Measurements from ENCODE around the gene GLRX.

- no peak for TF ChIP-seq SP1 (IDR thresholded peaks at IDR 0.05)
- no peak for TF ChIP-seq BHLHE40 (IDR thresholded peaks at IDR 0.05; ENCODE audit: borderline replicate concordance)
- no peak for TF ChIP-seq FOXM1 (IDR thresholded peaks at IDR 0.05; ENCODE audit: borderline replicate concordance)
- no peak for TF ChIP-seq SUZ12 (IDR thresholded peaks at IDR 0.05)
- TF ChIP-seq, protein P1, sequence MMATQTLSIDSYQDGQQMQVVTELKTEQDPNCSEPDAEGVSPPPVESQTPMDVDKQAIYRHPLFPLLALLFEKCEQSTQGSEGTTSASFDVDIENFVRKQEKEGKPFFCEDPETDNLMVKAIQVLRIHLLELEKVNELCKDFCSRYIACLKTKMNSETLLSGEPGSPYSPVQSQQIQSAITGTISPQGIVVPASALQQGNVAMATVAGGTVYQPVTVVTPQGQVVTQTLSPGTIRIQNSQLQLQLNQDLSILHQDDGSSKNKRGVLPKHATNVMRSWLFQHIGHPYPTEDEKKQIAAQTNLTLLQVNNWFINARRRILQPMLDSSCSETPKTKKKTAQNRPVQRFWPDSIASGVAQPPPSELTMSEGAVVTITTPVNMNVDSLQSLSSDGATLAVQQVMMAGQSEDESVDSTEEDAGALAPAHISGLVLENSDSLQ (IDR thresholded peaks at IDR 0.05) = no peak
- TF ChIP-seq CTBP1 (IDR thresholded peaks at IDR 0.05; ENCODE audit: borderline replicate concordance) = no peak
Measured at GRCh38 chr5:95835682-95836385, 13.3 kb upstream of the GLRX start.
